ENCODE data around the gene BCS1L.
A peak's percentile ranks its signal among the peaks of the same experiment; 100 is the strongest.

Gene BCS1L, protein sequence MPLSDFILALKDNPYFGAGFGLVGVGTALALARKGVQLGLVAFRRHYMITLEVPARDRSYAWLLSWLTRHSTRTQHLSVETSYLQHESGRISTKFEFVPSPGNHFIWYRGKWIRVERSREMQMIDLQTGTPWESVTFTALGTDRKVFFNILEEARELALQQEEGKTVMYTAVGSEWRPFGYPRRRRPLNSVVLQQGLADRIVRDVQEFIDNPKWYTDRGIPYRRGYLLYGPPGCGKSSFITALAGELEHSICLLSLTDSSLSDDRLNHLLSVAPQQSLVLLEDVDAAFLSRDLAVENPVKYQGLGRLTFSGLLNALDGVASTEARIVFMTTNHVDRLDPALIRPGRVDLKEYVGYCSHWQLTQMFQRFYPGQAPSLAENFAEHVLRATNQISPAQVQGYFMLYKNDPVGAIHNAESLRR

DNA sequence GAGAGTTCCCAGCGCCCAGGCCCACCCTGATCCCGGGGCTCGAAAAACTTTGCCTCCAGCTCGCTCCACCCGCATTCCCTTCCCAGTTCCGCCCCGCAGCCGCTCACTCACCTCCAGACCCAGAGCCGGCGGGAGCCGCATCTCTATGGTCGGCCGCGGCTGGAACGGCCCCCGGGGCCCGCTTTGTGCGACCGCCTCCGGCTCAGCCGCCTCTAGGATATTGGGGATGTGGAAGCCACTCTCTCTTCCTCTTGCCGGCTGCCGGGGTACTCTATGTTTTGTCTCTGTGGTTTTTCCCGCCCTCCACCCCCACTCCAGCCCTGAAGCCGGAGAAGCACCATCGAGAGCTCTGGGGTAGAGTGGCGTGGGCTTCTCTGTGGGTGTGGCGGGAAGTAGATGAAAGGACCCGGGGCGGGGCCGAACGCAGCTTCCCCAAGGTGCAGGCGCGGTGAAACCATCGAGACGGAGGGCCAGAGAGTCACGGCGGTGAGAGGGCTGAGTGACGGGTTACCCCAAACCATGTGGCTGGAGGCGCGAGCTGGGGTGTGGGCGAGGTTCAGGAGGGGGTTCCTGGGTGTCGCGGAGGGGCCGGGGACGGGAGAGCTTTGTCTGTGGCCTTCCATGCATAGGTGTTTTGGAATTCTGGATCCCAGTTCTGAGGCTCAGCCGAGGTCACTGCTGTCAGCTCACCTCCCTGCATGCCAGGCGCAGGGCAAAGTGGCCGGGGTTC, at the start of gene BCS1L, which contains the start of gene ZNF142:
BCS1L (plus strand) TSS at position 426 of the 730 bp plus-strand sequence. CDS start 1,305 bp downstream, outside the sequence.
ZNF142 (minus strand) TSS at position 366 of the 730 bp plus-strand sequence. CDS start 3,194 bp downstream, outside the sequence.
- H3K9me3 ChIP-seq (ENCODE audit: control insufficient read depth, insufficient read depth, low read length) = no peaks in the 10 kb centered on the region
- peak within 1 kb of the TSS; percentile 79 for H3K9ac ChIP-seq (ENCODE audit: low read depth, low read length)
- peaks cover 62% of the 10 kb centered on the region for H3K36me3 ChIP-seq (ENCODE audit: control insufficient read depth, insufficient read depth, low read length)
- peak within 1 kb of the TSS; percentile 89 for H3K27ac ChIP-seq (ENCODE audit: low read depth, low read length)
- H3K4me1 ChIP-seq (ENCODE audit: control insufficient read depth, insufficient read depth, low read length) = no peaks in the 10 kb centered on the region
- peak within 1 kb of the TSS; percentile 90 for H3K4me3 ChIP-seq (ENCODE audit: low read depth, low read length)
- H3K27me3 ChIP-seq (ENCODE audit: control insufficient read depth, insufficient read depth, low read length) = no peaks in the 10 kb centered on the region

DNA sequence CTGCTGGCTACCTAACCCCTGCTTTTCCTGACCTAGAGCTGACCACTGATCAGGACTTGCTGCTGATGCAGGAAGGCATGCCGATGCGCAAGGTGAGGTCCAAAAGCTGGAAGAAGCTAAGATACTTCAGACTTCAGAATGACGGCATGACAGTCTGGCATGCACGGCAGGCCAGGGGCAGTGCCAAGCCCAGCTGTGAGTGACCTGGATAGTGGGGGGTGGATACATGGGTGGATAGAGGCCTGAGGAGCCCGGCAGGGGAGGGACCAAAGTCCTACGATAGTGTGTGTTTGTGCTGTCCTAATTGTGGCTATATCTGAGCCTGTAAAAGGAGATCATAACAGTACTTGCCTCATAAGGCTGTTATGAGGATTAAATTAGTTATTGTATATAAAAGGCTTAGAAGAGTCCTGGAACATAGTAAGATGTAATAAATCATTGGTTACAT, 43.6 kb upstream of the BCS1L start:
- H3K27ac ChIP-seq (ENCODE audit: low read depth, low read length) = no peak overlapping the region
- no peak overlapping the region for H3K4me3 ChIP-seq (ENCODE audit: low read depth, low read length)
- no peaks in the 10 kb centered on the region for H3K4me1 ChIP-seq (ENCODE audit: control insufficient read depth, insufficient read depth, low read length)
- no peaks in the 10 kb centered on the region for H3K36me3 ChIP-seq (ENCODE audit: control insufficient read depth, insufficient read depth, low read length)
- no peaks in the 10 kb centered on the region for H3K9me3 ChIP-seq (ENCODE audit: control insufficient read depth, insufficient read depth, low read length)
- H3K9ac ChIP-seq (ENCODE audit: low read depth, low read length) = no peak overlapping the region
- H3K27me3 ChIP-seq (ENCODE audit: control insufficient read depth, insufficient read depth, low read length) = no peaks in the 10 kb centered on the region

DNA sequence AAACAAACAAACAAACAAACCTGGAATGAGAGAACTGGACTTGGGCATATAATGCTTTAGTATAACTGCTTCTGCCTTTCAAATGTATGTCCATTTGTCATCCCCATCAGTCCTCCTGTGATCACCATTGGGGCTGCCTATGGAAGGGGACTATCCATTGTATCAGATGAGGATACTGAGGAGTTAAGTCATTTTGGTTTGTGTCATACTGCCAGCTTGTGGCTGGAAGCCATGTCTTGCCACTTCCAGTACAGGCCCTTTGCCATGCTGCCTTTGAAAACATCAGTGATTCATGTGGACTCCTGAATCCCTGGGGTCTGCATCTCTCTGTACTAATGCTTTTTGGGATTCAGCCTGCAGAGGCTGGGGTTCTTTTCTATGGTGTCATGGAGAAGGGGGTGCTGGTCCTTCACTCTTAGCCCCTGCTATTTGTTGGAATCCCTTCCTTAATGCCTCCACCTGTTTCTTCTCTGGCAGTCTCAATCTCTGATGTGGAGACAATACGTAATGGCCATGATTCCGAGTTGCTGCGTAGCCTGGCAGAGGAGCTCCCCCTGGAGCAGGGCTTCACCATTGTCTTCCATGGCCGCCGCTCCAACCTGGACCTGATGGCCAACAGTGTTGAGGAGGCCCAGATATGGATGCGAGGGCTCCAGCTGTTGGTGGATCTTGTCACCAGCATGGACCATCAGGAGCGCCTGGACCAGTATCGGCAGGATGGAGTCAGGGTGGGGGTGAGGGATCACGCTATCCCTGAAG, 41.2 kb upstream of the BCS1L start:
- Histone ChIP-seq H3K9me3 (ENCODE audit: control insufficient read depth, insufficient read depth, low read length) (no peaks in the 10 kb centered on the region), H3K9ac (ENCODE audit: low read depth, low read length) (no peak overlapping the region), H3K27me3 (ENCODE audit: control insufficient read depth, insufficient read depth, low read length) (no peaks in the 10 kb centered on the region)

DNA sequence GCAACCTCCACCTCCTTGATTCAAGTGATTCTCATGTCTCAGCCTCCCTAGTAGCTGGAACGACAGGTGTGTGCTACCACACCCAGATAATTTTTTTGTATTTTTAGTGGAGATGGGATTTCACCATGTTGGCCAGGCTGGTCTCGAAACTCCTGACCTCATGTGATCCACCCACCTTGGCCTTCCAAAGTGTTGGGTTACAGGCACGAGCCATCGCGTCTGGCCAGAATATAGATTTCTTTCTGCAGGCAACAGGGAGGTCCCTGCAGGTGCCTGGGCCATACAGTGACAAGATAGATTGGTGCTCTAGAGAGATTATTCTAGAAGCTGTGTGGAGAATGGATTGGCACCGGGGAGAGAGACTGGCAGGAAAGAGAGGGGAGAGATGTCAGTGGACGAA, 38.5 kb upstream of the BCS1L start:
- no peaks in the 10 kb centered on the region for H3K27me3 ChIP-seq (ENCODE audit: control insufficient read depth, insufficient read depth, low read length)
- H3K4me1 ChIP-seq (ENCODE audit: control insufficient read depth, insufficient read depth, low read length) = no peaks in the 10 kb centered on the region
- H3K4me3 ChIP-seq (ENCODE audit: low read depth, low read length) = no peak overlapping the region
- no peak overlapping the region for H3K27ac ChIP-seq (ENCODE audit: low read depth, low read length)
- no peaks in the 10 kb centered on the region for H3K36me3 ChIP-seq (ENCODE audit: control insufficient read depth, insufficient read depth, low read length)
- no peak overlapping the region for H3K9ac ChIP-seq (ENCODE audit: low read depth, low read length)
- no peaks in the 10 kb centered on the region for H3K9me3 ChIP-seq (ENCODE audit: control insufficient read depth, insufficient read depth, low read length)

More for the DNA sequence above, 41.2 kb upstream of the BCS1L start:
- no peak overlapping the region for H3K4me3 ChIP-seq (ENCODE audit: low read depth, low read length)
- H3K4me1 ChIP-seq (ENCODE audit: control insufficient read depth, insufficient read depth, low read length) = no peaks in the 10 kb centered on the region
- no peaks in the 10 kb centered on the region for H3K36me3 ChIP-seq (ENCODE audit: control insufficient read depth, insufficient read depth, low read length)
- H3K27ac ChIP-seq (ENCODE audit: low read depth, low read length) = no peak overlapping the region

DNA sequence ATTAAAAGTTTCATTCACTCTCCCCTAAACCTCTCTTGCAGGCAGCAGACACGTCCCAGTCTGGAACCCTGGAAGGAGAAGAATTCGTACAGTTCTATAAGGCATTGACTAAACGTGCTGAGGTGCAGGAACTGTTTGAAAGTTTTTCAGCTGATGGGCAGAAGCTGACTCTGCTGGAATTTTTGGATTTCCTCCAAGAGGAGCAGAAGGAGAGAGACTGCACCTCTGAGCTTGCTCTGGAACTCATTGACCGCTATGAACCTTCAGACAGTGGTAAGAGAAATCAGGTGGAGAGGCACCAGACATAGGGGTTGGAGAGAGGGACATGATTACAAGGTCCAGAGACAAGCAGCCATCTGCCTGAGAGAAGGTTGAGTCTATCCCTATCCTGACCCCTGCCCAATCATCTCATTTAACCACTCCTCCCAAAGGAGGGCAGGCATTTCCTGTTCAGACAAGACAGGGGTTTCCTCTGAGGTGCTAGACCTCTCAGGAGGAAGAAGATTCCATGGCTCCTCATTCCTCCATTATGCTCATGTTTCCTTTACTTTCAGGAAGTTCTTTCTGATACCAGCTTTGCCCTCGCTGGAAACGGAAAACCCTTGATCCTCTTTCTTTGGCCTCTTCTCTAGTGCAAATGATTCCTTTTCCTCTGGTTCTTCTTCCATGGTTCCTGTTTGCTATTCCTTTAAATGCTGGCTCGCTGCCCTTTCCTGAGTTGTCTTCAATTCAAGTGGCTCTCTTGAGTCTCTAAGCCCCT, 36.7 kb upstream of the BCS1L start:
- Histone ChIP-seq H3K27me3 (ENCODE audit: control insufficient read depth, insufficient read depth, low read length) (no peaks in the 10 kb centered on the region), H3K4me1 (ENCODE audit: control insufficient read depth, insufficient read depth, low read length) (no peaks in the 10 kb centered on the region), H3K9ac (ENCODE audit: low read depth, low read length) (no peak overlapping the region), H3K4me3 (ENCODE audit: low read depth, low read length) (no peak overlapping the region), H3K27ac (ENCODE audit: low read depth, low read length) (no peak overlapping the region), H3K36me3 (ENCODE audit: control insufficient read depth, insufficient read depth, low read length) (no peaks in the 10 kb centered on the region), H3K9me3 (ENCODE audit: control insufficient read depth, insufficient read depth, low read length) (no peaks in the 10 kb centered on the region)

DNA sequence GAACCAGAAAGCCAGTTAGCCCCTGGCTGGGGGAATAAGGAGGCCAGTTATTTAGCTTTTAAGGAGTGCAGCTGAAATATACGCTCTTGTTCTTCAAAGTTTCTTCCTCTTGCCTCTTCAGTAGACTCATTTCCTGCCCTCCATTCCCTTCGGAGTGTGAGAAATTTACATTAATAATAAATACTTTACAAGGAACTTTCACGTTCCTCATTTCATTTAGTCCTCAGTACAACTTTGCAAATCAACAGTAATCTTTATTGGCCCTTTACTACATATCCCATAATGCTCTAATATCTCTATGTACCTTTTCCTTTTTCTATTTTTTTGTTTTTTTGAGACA, 36.1 kb upstream of the BCS1L start:
- no peaks in the 10 kb centered on the region for H3K4me1 ChIP-seq (ENCODE audit: control insufficient read depth, insufficient read depth, low read length)
- H3K27ac ChIP-seq (ENCODE audit: low read depth, low read length) = no peak overlapping the region
- H3K27me3 ChIP-seq (ENCODE audit: control insufficient read depth, insufficient read depth, low read length) = no peaks in the 10 kb centered on the region
- no peaks in the 10 kb centered on the region for H3K9me3 ChIP-seq (ENCODE audit: control insufficient read depth, insufficient read depth, low read length)
- H3K9ac ChIP-seq (ENCODE audit: low read depth, low read length) = no peak overlapping the region
- H3K4me3 ChIP-seq (ENCODE audit: low read depth, low read length) = no peak overlapping the region
- no peaks in the 10 kb centered on the region for H3K36me3 ChIP-seq (ENCODE audit: control insufficient read depth, insufficient read depth, low read length)

DNA sequence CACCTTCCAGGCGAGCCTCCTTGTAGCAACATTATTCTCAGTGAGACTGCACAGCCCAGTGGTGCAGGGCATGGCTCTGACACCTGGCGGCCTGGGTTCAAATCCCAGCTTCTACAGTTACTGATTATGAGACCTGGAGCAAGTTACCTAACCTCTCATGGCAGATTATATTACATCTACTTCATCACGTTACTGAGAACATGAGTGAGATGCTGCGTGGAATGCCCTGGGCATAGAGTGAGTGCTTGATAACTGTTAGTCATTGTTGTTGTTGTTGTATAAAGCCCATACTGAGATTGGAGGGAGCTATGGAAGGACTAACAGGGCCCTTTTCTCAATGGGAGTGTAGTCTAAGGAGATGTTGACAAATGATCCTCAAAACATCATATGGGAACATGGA, 33.1 kb upstream of the BCS1L start:
- H3K9ac ChIP-seq (ENCODE audit: low read depth, low read length) = no peak overlapping the region
- no peak overlapping the region for H3K27ac ChIP-seq (ENCODE audit: low read depth, low read length)
- H3K4me1 ChIP-seq (ENCODE audit: control insufficient read depth, insufficient read depth, low read length) = no peaks in the 10 kb centered on the region
- H3K9me3 ChIP-seq (ENCODE audit: control insufficient read depth, insufficient read depth, low read length) = no peaks in the 10 kb centered on the region
- H3K27me3 ChIP-seq (ENCODE audit: control insufficient read depth, insufficient read depth, low read length) = no peaks in the 10 kb centered on the region
- no peaks in the 10 kb centered on the region for H3K36me3 ChIP-seq (ENCODE audit: control insufficient read depth, insufficient read depth, low read length)
- H3K4me3 ChIP-seq (ENCODE audit: low read depth, low read length) = no peak overlapping the region

DNA sequence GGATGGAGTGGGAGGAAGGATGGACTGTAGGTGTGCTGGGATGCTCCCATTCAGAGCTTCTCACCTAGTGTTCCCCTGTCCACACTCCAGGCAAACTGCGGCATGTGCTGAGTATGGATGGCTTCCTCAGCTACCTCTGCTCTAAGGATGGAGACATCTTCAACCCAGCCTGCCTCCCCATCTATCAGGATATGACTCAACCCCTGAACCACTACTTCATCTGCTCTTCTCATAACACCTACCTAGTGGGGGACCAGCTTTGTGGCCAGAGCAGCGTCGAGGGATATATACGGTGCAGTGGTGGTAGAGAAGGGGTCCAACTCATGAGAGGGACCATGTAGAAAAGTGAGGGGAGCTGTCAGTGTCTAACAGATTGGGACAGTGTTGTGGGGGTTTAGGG, 31.5 kb upstream of the BCS1L start:
- Histone ChIP-seq H3K36me3 (ENCODE audit: control insufficient read depth, insufficient read depth, low read length) (no peaks in the 10 kb centered on the region), H3K27me3 (ENCODE audit: control insufficient read depth, insufficient read depth, low read length) (no peaks in the 10 kb centered on the region), H3K4me1 (ENCODE audit: control insufficient read depth, insufficient read depth, low read length) (no peaks in the 10 kb centered on the region), H3K9ac (ENCODE audit: low read depth, low read length) (no peak overlapping the region), H3K27ac (ENCODE audit: low read depth, low read length) (no peak overlapping the region), H3K9me3 (ENCODE audit: control insufficient read depth, insufficient read depth, low read length) (no peaks in the 10 kb centered on the region), H3K4me3 (ENCODE audit: low read depth, low read length) (no peak overlapping the region)

DNA sequence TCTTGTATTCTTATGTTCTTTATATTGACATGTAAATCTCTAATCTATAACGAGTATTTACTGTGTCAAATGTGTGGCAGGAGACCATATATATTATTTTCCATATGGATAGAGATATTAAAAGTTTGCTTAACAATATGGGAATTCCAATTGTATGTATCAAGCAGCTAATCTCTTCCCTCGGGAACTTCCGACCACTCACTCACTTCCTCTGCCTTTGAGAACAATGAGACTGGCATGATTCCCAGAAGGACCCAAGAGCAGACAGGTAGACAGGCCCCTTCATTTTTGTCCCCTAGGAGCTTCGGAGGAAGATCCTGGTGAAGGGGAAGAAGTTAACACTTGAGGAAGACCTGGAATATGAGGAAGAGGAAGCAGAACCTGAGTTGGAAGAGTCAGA, 27.6 kb upstream of the BCS1L start:
- H3K4me1 ChIP-seq (ENCODE audit: control insufficient read depth, insufficient read depth, low read length) = no peaks in the 10 kb centered on the region
- no peaks in the 10 kb centered on the region for H3K9me3 ChIP-seq (ENCODE audit: control insufficient read depth, insufficient read depth, low read length)
- H3K27me3 ChIP-seq (ENCODE audit: control insufficient read depth, insufficient read depth, low read length) = no peaks in the 10 kb centered on the region
- no peak overlapping the region for H3K4me3 ChIP-seq (ENCODE audit: low read depth, low read length)
- H3K36me3 ChIP-seq (ENCODE audit: control insufficient read depth, insufficient read depth, low read length) = peaks cover 32% of the 10 kb centered on the region
- no peak overlapping the region for H3K9ac ChIP-seq (ENCODE audit: low read depth, low read length)
- no peak overlapping the region for H3K27ac ChIP-seq (ENCODE audit: low read depth, low read length)

DNA sequence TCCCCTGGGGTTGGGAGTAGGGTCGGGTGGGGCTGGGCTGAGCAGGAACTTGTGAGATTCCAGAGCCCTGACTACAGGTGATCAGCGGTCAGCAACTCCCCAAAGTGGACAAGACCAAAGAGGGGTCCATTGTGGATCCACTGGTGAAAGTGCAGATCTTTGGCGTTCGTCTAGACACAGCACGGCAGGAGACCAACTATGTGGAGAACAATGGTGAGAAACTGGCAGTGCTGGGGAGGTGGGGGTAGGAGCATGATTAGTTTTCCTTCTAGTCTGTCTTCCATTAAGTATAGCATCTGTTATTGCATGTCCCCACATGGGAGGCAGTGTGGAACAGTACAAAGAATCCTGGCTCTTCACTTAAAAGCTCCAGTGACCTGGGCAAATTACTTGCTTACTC, 23.8 kb upstream of the BCS1L start:
- peaks cover 68% of the 10 kb centered on the region for H3K36me3 ChIP-seq (ENCODE audit: control insufficient read depth, insufficient read depth, low read length)
- H3K9ac ChIP-seq (ENCODE audit: low read depth, low read length) = no peak overlapping the region
- H3K27ac ChIP-seq (ENCODE audit: low read depth, low read length) = no peak overlapping the region
- no peaks in the 10 kb centered on the region for H3K4me1 ChIP-seq (ENCODE audit: control insufficient read depth, insufficient read depth, low read length)
- no peaks in the 10 kb centered on the region for H3K27me3 ChIP-seq (ENCODE audit: control insufficient read depth, insufficient read depth, low read length)
- H3K9me3 ChIP-seq (ENCODE audit: control insufficient read depth, insufficient read depth, low read length) = no peaks in the 10 kb centered on the region
- H3K4me3 ChIP-seq (ENCODE audit: low read depth, low read length) = no peak overlapping the region

All from HUES48 (cell line).